SK-N-SH (cell line): ENCODE measurements around the gene MCM5. TPM values are rescaled to one million over a fixed set of nuclear protein-coding genes. Genes with fewer than 3 reads are reported as not detected.

Experiments
- CTCF ChIA-PET: fragments of 300-600, 350-600 bp; formaldehyde crosslinking; extraction: SDS; loops from one replicate; lab custom pipeline; 2021; lab: Yijun Ruan, JAX
- POLR2A ChIA-PET: fragments of 350-600 bp; sonication (Branson Sonifier 250); formaldehyde crosslinking; extraction: SDS; loops from one replicate; lab custom pipeline; 2020; ENCODE audit warnings: antibody characterized with exemption, inconsistent platforms; lab: Yijun Ruan, JAX
- DNase-seq: peaks from one replicate; pipeline ENCODE4 v3.0.0; 2012
- H2AFZ ChIP-seq: fragments of 200-600 bp; sonication (generic); 2 replicates; pipeline ENCODE4 v1.8.1; 2016; ENCODE audit warnings: antibody characterized with exemption, mild to moderate bottlenecking, low read depth
- H3F3A ChIP-seq: fragments of 200-600 bp; sonication (generic); replicated peaks from 2 replicates; pipeline ENCODE3; 2016; ENCODE audit warnings: antibody characterized with exemption, mild to moderate bottlenecking; ENCODE audit not compliant: insufficient read depth
- H3K27ac ChIP-seq, 2 experiments: fragments of 200-500 bp in 1 of 2; fragments of 200-600 bp in 1 of 2; sonication (Bioruptor generic) in 1 of 2; sonication (generic), shearing (Covaris generic) in 1 of 2; 2 replicates each; pipeline versions ENCODE4 v1.5.1 to v1.6.1; 2014 to 2016; ENCODE audit warnings: low read depth in 2 of 2, inconsistent platforms in 1 of 2, low read length in 1 of 2, mild to moderate bottlenecking in 1 of 2, mixed read lengths in 1 of 2
- H3K27me3 ChIP-seq: fragments of 200-600 bp; sonication (generic), shearing (Covaris generic); 2 replicates; pipeline ENCODE4 v1.6.1; 2016; ENCODE audit warnings: mixed run types; ENCODE audit not compliant: insufficient read depth
- H3K36me3 ChIP-seq, 2 experiments: fragments of 200-500 bp in 1 of 2; fragments of 200-600 bp in 1 of 2; sonication (Bioruptor generic) in 1 of 2; sonication (generic) in 1 of 2; replicated peaks in 1 of 2; 2 replicates each; pipeline versions ENCODE3 to v1.5.1; 2014 to 2016; ENCODE audit warnings: low read length in 1 of 2, mild to moderate bottlenecking in 1 of 2; ENCODE audit not compliant: insufficient read depth in 2 of 2, control insufficient read depth in 1 of 2
- H3K4me1 ChIP-seq, 2 experiments: fragments of 200-500 bp in 1 of 2; fragments of 200-600 bp in 1 of 2; sonication (Bioruptor generic) in 1 of 2; sonication (generic), shearing (Covaris generic) in 1 of 2; 2 replicates each; pipeline versions ENCODE4 v1.5.1 to v1.6.1; 2014 to 2016; ENCODE audit warnings: low read depth in 1 of 2, low read length in 1 of 2, mixed run types in 1 of 2; ENCODE audit not compliant: insufficient read depth in 2 of 2, control insufficient read depth in 1 of 2
- H3K4me2 ChIP-seq: fragments of 200-600 bp; sonication (generic), shearing (Covaris generic); 2 replicates; pipeline ENCODE4 v1.6.1; 2017; ENCODE audit warnings: mixed run types
- H3K4me3 ChIP-seq, 2 experiments: fragments of 200-500 bp in 1 of 2; fragments of 200-600 bp in 1 of 2; sonication (Bioruptor generic) in 1 of 2; sonication (generic), shearing (Covaris generic) in 1 of 2; 2 replicates each; pipeline versions ENCODE4 v1.5.1 to v1.8.1; 2014 to 2016; ENCODE audit warnings: low read depth in 2 of 2, inconsistent platforms in 1 of 2, low read length in 1 of 2, mild to moderate bottlenecking in 1 of 2, mixed read lengths in 1 of 2, moderate library complexity in 1 of 2
- H3K79me2 ChIP-seq: fragments of 200-600 bp; sonication (generic); 2 replicates; pipeline ENCODE4 v1.8.1; 2017; ENCODE audit warnings: mild to moderate bottlenecking; ENCODE audit not compliant: insufficient read depth
- H3K9ac ChIP-seq: fragments of 200-600 bp; sonication (generic); 2 replicates; pipeline ENCODE4 v1.6.1; 2017; ENCODE audit warnings: mixed run types
- H3K9me2 ChIP-seq: fragments of 200-600 bp; sonication (generic); 2 replicates; pipeline ENCODE4 v1.6.1; 2017; ENCODE audit warnings: mixed run types
- H3K9me3 ChIP-seq: fragments of 200-600 bp; sonication (generic); 2 replicates; pipeline ENCODE4 v1.6.1; 2017; ENCODE audit warnings: mixed run types, mild to moderate bottlenecking, moderate library complexity
- H4K20me1 ChIP-seq: fragments of 200-600 bp; sonication (generic); 2 replicates; pipeline ENCODE4 v1.6.1; 2017; ENCODE audit warnings: mild to moderate bottlenecking, mixed run types; ENCODE audit not compliant: insufficient read depth
- FOXJ3 ChIP-seq: sonication (generic); formaldehyde crosslinking; IDR thresholded peaks from 2 replicates; pipeline ENCODE4 v1.5.1; 2020; ENCODE audit warnings: mild to moderate bottlenecking, missing genetic modification reagents
- IRF3 ChIP-seq: fragments of 150-350 bp; IDR thresholded peaks from 2 replicates; pipeline ENCODE4 v1.6.1; 2016; ENCODE audit warnings: mild to moderate bottlenecking, low read depth, low read length
- RCOR1 ChIP-seq: fragments of 150-350 bp; IDR thresholded peaks from 2 replicates; pipeline ENCODE4 v1.6.1; 2017; ENCODE audit warnings: antibody characterized with exemption, low read length
- REST ChIP-seq: IDR thresholded peaks from 2 replicates; pipeline ENCODE4 v1.6.1; 2012; ENCODE audit warnings: mild to moderate bottlenecking, low read depth, low read length, moderate library complexity
- SIN3A ChIP-seq: IDR thresholded peaks from 2 replicates; pipeline ENCODE4 v1.6.1; 2012; ENCODE audit warnings: low read depth, mild to moderate bottlenecking, low read length, moderate library complexity, borderline replicate concordance
- SMC3 ChIP-seq: IDR thresholded peaks from 2 replicates; pipeline ENCODE4 v1.6.1; 2012; ENCODE audit warnings: low read depth, low read length, improper control_type of control experiment
- TCF12 ChIP-seq: IDR thresholded peaks from 2 replicates; pipeline ENCODE4 v1.4.0; 2012
- ZBTB33 ChIP-seq: IDR thresholded peaks from 2 replicates; pipeline ENCODE4 v1.4.0; 2012; ENCODE audit warnings: low read depth, borderline replicate concordance
- WGBS: methylation state at CpG from one replicate; pipeline ENCODE4 v1.1.6; 2017; ENCODE audit warnings: low lambda C conversion rate; 5-methylcytosine and 5-hydroxymethylcytosine counted together
- polyA plus RNA-seq, 3 experiments: library from polyadenylated mRNA; depleted of rRNA; stranded (reverse); fragments of >200 nt; gene quantifications; 2 replicates each; pipeline ENCODE4 v1.2.3, GENCODE V29; 2012

The MCM5 gene
- polyA plus RNA-seq, 1 of the 3 experiments (the other 2 are of a cell fraction): 42.9 TPM

- CTCF ChIA-PET: no interaction called here
- H3K36me3 ChIP-seq: no peaks in the 10 kb centered on the region
- no peak for DNase-seq
- no peaks in the 10 kb centered on the region for H4K20me1 ChIP-seq
- no peak overlapping the region for H3K4me3 ChIP-seq
- H3F3A ChIP-seq: peaks cover 3% of the 10 kb centered on the region
- H3K9ac ChIP-seq: no peak overlapping the region
- peaks cover 0 to 16% of the 10 kb centered on the region in 2 experiments; a peak in 3 of 4 replicates for H3K4me1 ChIP-seq
- WGBS: 79% methylated on average over 6 of the region's 6 CpGs
- no peaks in the 10 kb centered on the region for H3K9me2 ChIP-seq
- H3K9me3 ChIP-seq: no peaks in the 10 kb centered on the region
- H3K27ac ChIP-seq: no peak overlapping the region
- no peak overlapping the region for H3K4me2 ChIP-seq
- no peaks in the 10 kb centered on the region for H3K79me2 ChIP-seq
- POLR2A ChIA-PET: no interaction called here
- H2AFZ ChIP-seq: no peak overlapping the region
- H3K27me3 ChIP-seq: no peaks in the 10 kb centered on the region
- TF ChIP-seq ZBTB33 (no peak), TCF12 (no peak), IRF3 (no peak), RCOR1 (no peak), SIN3A (no peak), FOXJ3 (no peak), REST (no peak), SMC3 (no peak)
- TF ChIP-seq, all 33 proteins: peak for 0
Observed at GRCh38 chr22:35443338-35443737, 43.4 kb downstream of the MCM5 start.
